ENCODE data around the gene USP40.

- TF ChIP-seq CTCF (IDR thresholded peaks at IDR 0.05; ENCODE audit: low read depth, low read length) (no peak), EZH2phosphoT487 (IDR thresholded peaks at IDR 0.05; ENCODE audit: low read depth) (no peak)
Measured at GRCh38 chr2:233455006-233455405, 111.6 kb downstream of the USP40 start.

Data from OCI-LY3 (cell line).